ENCODE measurements around the gene HEATR5A.
"Not testable (repeated sequence)": the region's sequence is repeated elsewhere in the genome, so short reads cannot be mapped to it uniquely, and the experiment has no call there.

The HEATR5A gene

DNA sequence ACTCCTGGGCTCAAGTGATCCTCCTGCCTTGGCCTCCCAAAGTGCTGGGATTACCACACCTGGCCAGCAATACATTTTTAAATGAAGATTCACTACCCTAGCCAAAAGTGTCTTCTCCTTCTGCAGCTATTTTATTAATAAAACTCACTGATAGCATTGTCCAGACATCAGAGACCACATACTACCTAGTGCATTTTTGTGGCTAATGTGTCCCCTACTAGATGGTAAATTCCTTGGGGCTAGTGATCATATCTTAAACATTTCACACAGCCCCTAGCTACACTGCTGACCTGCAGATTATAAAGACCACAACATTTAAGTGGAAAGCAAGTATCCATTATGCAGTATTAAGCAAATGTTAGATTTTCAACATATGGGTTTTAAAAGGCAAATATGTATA is 19.9 kb upstream of the HEATR5A start:
- TF ChIP-seq, protein P1, sequence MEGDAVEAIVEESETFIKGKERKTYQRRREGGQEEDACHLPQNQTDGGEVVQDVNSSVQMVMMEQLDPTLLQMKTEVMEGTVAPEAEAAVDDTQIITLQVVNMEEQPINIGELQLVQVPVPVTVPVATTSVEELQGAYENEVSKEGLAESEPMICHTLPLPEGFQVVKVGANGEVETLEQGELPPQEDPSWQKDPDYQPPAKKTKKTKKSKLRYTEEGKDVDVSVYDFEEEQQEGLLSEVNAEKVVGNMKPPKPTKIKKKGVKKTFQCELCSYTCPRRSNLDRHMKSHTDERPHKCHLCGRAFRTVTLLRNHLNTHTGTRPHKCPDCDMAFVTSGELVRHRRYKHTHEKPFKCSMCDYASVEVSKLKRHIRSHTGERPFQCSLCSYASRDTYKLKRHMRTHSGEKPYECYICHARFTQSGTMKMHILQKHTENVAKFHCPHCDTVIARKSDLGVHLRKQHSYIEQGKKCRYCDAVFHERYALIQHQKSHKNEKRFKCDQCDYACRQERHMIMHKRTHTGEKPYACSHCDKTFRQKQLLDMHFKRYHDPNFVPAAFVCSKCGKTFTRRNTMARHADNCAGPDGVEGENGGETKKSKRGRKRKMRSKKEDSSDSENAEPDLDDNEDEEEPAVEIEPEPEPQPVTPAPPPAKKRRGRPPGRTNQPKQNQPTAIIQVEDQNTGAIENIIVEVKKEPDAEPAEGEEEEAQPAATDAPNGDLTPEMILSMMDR (IDR thresholded peaks at IDR 0.05; ENCODE audit: low read depth, low read length, missing control alignments): no peak

DNA sequence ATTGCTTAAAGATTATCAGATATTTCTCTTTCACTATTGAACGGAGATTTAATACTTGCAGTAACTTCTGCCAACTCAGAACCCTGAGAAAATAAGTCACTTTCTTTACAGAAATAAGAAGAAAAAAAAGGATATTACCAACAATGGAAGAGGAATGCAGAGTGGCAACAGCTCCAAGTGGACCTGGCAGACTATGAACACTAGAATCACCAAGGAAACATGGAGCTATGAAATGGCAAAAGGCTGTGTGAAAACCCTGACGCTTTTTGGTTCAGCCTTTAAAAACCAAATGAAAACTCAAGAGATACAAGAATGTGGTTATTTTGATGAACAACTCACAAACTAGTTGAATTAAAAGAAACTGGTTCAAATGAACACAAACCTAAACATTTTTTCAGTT is 19.2 kb upstream of the HEATR5A start:
- no peak for DNase-seq (ENCODE audit: low read depth)
- TF ChIP-seq, protein P1 (IDR thresholded peaks at IDR 0.05; ENCODE audit: low read depth, low read length, missing control alignments): no peak
- H3K4me3 ChIP-seq (ENCODE audit: low read depth, low read length): no peak overlapping the region

More for the DNA sequence above, 19.9 kb upstream of the HEATR5A start:
- no peak overlapping the region for H3K4me3 ChIP-seq (ENCODE audit: low read depth, low read length)
- DNase-seq (ENCODE audit: low read depth): no peak

- DNase-seq (ENCODE audit: low read depth); H3K4me3 ChIP-seq (ENCODE audit: low read depth, low read length): not testable (repeated sequence)
These were observed 16.8 kb upstream of the HEATR5A start for GRCh38 chr14:31437045-31437691.

DNA sequence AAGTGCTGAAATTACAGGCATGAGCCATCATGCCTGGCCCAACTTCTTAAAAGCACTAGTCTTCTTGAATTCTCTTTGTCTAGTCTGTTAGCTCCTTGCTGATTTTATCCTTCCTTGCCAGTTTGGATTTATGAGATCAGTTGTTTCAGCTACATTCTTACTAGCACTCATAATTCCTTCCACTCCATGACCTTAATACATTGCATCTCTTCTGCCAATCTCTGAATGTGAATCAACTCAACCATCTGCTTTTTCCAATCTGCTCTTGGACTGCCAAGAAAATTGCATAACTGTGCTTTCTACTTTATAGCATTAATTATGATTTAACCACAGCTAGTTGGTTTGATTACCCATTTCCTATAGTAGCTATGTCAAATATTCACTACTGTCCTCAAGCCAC is 14.9 kb upstream of the HEATR5A start:
- no peak overlapping the region for H3K4me3 ChIP-seq (ENCODE audit: low read depth, low read length)
- DNase-seq (ENCODE audit: low read depth): no peak
- TF ChIP-seq, protein P1 (IDR thresholded peaks at IDR 0.05; ENCODE audit: low read depth, low read length, missing control alignments): no peak

- H3K4me3 ChIP-seq (ENCODE audit: low read depth, low read length): no peak overlapping the region
- DNase-seq (ENCODE audit: low read depth): no peak
- TF ChIP-seq, protein P1 (IDR thresholded peaks at IDR 0.05; ENCODE audit: low read depth, low read length, missing control alignments): no peak
These were observed 10.4 kb upstream of the HEATR5A start for GRCh38 chr14:31430634-31431264.

DNA sequence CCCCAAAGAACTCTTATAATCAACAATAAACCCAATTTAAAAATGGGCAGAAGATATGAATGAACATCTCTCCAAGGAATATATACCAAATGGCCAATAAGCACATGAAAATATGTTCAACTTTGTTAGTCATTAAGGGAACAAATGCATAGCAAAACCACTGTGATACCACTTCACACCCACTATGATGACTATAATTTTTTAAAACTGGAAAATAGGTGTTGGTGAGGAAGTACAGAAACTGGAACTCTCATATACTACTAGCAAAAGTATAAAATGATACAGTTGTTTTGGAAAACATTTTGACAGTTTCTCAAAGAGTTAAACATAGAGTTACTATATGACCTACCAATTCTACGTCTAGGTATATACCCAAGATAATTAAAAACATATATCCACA is 9.4 kb upstream of the HEATR5A start:
- no peak for DNase-seq (ENCODE audit: low read depth)
- TF ChIP-seq, protein P1 (IDR thresholded peaks at IDR 0.05; ENCODE audit: low read depth, low read length, missing control alignments): no peak
- H3K4me3 ChIP-seq (ENCODE audit: low read depth, low read length): no peak overlapping the region

- TF ChIP-seq, protein P1 (IDR thresholded peaks at IDR 0.05; ENCODE audit: low read depth, low read length, missing control alignments): no peak
- no peak overlapping the region for H3K4me3 ChIP-seq (ENCODE audit: low read depth, low read length)
- DNase-seq (ENCODE audit: low read depth): no peak
These were observed 7.7 kb upstream of the HEATR5A start for GRCh38 chr14:31428011-31428410.
